GM12801 (cell line): ENCODE measurements around the gene ADAM12.

ENCODE experiments used
- CTCF ChIP-seq: IDR thresholded peaks from one replicate; pipeline ENCODE4 v1.5.1; 2011; ENCODE audit warnings: control low read depth; ENCODE audit not compliant: insufficient read length; ENCODE audit errors: extremely low read depth

Gene ADAM12

GRCh38 chr10:126417220-126417825, 29.0 kb upstream of the ADAM12 start:
- TF ChIP-seq CTCF: no peak

GRCh38 chr10:126409821-126410220, 21.5 kb upstream of the ADAM12 start:
- no peak for TF ChIP-seq CTCF

GRCh38 chr10:126408953-126409641, 20.8 kb upstream of the ADAM12 start:
- TF ChIP-seq CTCF: no peak

- TF ChIP-seq CTCF: no peak
Observed at GRCh38 chr10:126407831-126408230, 19.6 kb upstream of the ADAM12 start.

GRCh38 chr10:126405239-126405775, 17.0 kb upstream of the ADAM12 start:
- TF ChIP-seq CTCF: no peak

GRCh38 chr10:126402721-126403695, 14.7 kb upstream of the ADAM12 start:
- no peak for TF ChIP-seq CTCF

GRCh38 chr10:126400641-126401040, 12.4 kb upstream of the ADAM12 start:
- no peak for TF ChIP-seq CTCF
